GM21825 (cell line): ENCODE measurements around the gene RPTOR.

Source experiments
- ATAC-seq: cut with Tn5 transposase; IDR thresholded peaks from one replicate; pipeline ENCODE4 v1.9.1; 2021; ENCODE audit warnings: mild to moderate bottlenecking, moderate library complexity; ENCODE audit not compliant: unreplicated experiment

RPTOR gene

DNA sequence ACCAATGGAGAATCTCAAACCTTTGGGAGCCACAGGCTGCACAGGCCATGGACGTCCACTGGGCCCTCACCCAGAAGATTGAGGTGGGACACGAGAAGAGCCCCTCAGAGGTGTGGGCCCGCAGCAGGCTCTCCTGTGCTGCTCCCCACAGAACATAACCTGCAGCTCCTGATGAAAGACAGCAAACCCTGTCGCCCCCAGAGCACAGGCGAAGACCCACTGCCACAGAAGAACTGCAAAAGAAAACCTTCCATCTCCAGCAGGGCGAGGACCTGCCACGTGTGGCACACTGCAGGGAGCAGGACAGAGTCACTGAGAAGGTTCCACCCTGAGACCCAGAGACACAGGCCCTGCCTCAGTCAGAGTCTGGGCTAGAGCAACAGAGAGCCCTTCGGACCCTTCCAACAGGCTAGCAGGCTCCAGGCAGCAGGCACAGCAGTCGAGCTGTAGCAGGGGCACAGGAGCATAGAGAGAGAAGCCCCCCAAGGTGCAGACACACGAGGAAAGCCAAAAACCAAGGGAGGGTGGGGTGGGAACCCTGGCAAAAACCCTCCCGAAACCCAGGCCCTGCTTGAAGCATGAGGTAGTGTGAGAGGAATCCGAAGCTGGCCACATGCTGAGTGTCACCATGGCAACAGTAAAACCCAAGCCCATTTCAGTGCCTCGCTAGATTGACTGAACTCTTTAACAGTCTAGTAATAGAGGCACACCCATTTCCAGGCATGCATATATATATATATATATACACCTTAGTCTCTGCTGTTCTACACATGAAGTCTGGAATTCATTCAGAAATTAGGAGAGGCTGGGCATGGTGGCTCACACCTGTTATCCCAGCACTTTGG is 387.0 kb downstream of the RPTOR start:
- no peak for ATAC-seq

GRCh38 chr17:80935526-80935925 is 390.9 kb downstream of the RPTOR start:
- ATAC-seq: no peak

- no peak for ATAC-seq
Observed at GRCh38 chr17:80936218-80936617, 391.6 kb downstream of the RPTOR start.

DNA sequence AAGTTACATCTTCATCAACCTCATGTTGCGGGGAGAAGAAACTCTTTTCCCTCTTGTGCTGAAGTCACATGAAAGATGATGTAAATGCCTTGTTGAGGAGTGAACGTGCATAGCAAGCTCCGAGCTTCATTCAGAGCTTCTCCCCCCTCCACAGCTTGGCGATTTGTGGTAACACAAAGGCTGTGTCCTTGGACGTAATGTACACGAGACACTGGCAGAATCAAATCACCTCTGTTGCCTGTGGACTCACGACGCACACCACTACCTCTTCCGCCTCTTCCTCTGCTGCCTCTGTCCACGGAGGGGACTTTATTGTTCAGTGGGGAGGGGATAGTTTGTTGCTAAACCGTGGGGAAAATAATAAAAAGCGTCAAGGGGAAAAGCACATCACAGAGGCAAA is 392.1 kb downstream of the RPTOR start:
- ATAC-seq: no peak

GRCh38 chr17:80937462-80938381 is 393.1 kb downstream of the RPTOR start:
- ATAC-seq: no peak

DNA sequence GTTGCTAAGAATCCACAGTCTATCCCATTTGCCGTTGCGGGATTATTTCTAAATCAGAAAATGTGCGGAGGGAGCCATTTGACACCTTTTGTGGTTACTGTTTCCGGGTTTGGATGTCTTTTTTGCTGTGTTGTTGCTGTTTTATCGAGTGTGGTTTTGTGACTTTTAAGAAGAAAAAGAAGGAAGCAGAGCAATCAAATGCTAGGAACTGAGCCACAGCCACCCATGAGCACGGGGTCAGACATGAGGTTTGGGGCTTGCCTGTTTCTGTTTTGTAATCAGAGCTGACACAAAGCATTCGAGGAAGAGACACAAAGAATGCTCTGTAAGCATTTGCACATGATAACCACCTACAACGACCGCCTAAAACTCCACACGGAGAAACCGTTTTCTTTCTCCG is 393.9 kb downstream of the RPTOR start:
- no peak for ATAC-seq

DNA sequence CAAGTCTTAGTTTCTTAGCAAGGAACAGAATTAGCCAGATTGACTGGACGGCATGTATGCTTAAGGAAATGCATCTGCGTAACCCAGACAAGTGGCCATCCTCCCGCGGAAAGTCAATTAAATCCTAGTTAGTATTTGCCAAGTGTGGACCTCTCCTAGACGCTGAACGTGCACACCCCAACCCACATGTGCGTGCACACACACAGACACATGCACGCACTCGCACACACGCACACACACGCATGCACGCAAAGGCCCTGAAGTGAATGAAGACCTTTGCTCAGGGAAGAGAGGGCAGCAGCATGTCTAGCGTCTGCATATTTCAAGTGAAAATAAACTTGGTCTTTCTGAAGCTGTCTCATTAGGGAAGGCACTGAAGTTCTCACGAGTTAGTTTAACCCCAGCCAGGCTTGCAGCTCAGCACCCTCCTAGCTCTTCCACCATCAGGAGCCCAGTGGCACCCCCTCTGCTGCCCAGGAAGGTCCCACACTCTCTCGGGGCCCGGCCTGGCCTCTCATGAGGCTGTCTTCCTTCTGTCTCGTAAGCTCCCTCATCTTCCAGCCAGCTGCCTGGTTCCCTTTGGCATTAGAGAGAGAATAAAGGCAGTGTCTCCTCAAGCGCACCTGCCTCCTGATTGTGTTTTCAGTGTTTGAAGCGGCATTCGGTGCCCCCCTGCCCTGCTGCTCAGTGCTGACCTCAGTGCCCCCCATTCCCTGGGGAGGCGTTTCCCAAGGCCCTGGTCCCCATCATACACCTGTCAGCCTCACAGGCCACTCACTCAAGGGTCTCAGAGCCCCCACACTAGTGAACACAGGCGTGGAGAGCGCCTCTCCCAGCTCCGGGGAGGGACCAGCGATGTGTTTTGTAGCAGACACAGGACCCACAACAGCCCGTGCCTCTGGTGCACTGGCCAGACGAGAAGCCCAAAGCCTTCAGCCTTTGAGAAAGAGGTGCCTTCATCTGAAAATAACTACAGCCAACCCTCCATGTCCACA is 394.8 kb downstream of the RPTOR start:
- ATAC-seq: no peak

- no peak for ATAC-seq
Observed at GRCh38 chr17:80940171-80941123, 395.8 kb downstream of the RPTOR start.

GRCh38 chr17:80941171-80941570 is 396.5 kb downstream of the RPTOR start:
- no peak for ATAC-seq

GRCh38 chr17:80941743-80942422 is 397.2 kb downstream of the RPTOR start:
- no peak for ATAC-seq

DNA sequence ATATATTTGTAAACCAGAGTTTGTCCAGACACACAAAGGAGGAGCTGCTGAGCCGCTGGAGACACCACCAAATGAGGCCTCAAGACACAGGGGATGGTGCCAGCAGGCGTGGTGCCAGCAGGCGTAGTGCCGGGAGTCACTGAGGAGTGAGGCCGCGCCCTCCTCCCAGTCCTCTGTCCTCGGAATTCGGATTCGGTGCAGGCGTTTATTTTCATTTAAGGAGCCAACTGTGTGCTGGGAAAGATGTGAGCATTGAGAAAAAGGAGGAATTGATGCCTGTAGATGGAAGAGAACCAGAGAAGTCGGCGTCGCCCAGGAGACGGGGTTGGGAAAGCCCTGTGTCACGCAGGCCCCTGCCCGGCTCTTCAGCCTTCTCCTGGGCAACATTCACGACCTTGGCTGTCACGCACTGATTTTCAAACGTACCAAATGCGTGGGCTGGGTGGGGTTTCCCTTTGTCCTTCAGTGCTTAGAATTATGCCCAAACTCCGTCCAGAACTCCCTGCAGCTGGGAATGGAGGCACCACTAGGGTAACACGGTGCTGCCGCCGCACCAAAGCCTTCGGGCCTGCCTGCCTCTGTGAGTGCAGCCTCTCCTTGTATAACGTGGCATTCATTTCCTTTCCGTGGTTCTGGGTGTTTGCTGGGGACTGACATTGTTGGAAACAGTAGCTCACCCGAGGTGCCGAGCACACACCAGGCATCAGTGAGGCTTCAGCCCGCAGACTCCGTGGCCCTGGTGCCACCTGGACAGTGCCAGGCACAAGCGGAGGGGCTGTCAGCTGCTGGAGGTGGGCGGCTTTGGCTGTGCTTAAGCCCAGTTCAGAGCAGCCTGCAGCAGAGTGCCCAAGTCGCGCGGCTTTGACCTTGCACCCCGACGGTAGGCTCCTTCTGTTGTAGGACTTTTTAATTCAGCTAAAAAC is 398.0 kb downstream of the RPTOR start:
- ATAC-seq: no peak

DNA sequence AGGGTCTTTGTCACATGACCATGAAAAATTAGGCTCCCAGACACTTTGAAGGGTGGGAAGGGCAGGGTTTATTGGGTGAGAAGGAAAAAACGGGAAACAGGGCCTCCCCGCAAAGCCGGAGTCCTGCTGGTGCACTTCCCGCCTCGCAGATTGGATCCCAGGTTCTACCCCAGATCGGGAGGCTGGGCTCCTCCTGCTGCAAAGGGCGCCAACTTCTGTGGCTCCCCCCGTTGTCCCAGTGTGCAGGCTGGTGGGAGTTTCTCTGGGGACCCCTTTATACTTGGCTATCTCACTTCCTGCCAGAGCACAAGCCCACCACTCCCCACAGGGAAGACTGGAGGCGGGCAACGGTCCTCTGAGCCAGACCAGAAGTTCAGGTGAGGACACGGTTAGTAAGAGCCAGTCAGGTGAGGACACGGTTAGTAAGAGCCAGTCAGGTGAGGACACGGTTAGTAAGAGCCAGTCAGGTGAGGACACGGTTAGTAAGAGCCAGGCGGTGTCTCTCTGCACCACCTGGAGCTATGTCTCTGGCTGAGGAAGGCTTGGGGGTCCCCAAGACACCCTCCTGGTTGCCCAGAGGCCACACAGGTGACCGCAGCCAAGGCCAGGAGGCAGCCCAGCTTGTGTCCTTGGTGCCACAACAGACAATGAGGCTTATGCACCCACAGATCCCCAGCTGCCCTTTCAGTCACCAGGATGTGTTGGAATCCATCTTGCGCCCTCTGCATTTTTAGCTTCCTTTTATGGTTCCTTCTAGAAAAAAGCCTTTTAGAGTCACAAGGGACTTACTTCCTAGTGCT is 398.9 kb downstream of the RPTOR start:
- no peak for ATAC-seq

DNA sequence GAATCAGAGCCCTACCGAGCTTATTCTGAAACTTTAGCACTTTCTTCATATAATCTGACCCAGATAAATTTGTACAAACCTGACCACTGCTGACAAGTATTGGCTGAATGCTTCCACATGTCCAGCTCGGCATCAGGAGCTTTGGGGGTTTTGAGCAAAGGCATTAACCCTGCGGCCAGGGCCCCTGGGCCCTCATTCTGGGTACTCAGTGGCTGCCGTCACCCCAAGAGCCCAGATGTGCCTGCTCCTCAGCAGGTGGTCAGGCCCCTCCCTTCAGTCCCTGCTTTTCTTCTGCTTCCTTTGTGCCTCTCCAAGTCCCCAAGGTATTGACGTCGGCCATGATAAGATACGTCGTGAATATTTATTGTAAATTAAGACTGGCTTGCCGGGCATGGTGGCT is 399.7 kb downstream of the RPTOR start:
- no peak for ATAC-seq

- ATAC-seq: no peak
Observed at GRCh38 chr17:80945736-80946135, 401.1 kb downstream of the RPTOR start.

DNA sequence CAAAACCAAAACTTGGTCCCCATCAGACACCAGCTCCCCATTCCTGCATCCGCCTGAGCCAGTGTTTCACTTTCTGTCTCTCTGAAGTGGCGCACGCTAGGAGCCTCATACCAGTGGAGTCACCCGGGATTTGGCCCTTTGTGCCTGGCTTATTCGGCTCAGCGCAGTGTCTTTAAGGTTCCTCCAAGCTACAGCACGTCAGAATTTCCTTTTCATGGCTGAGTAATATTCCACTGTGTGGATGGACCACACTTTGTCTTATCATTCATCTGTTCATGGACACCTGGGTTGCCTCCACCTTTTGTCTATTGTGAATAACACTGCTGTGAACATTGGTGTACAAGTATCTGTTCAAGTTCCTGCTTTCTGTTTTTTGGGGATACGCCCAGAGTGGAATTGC is 401.8 kb downstream of the RPTOR start:
- no peak for ATAC-seq

DNA sequence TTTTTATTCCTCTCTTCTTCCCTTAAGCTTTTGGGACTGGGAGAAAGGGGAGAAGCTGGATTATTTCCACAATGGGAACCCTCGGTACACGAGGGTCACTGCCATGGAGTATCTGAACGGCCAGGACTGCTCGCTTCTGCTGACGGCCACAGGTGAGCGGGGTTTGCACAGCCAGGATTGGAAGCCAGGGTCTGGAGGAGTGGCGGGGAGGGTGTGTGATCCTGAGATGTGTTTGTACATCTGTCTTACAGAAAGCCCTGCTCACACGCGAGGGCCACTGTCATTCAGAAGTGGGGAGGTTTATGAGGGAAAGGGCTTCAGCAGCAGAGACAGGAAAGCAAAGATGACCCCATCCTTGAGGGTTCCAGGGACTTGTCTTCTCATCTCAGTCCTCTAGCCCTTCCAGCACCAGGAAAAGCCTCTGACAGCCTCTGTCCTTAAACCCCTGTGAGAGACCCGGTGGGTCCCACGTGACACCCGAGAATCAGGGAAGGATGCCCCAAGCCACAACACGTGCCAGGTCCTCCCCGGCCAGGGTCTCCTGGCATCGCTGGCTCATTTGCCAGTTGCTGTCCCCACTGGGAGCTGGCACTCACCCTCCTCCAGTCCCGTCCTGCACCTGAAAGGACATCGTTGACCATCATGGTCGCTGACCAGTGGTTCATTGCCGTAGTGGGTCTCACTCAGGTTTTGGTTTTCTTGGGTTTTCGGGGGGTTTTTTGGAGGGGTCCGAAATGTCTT is 402.7 kb downstream of the RPTOR start:
- ATAC-seq: no peak
